Glomerular endothelial cell (primary cell): ENCODE results near the gene ADAM10. TPM values are rescaled to one million over a fixed set of nuclear protein-coding genes. Genes with fewer than 3 reads are reported as not detected.
"Not testable (repeated sequence)": the region's sequence is repeated elsewhere in the genome, so short reads cannot be mapped to it uniquely, and the experiment has no call there.

Source experiments
- DNase-seq: peaks from one replicate; pipeline ENCODE4 v3.0.0-alpha.2; 2011; ENCODE audit warnings: low read depth, low spot score; ENCODE audit errors: extremely low read depth
- total RNA-seq: library from RNA; depleted of rRNA; stranded (reverse); fragments of >200 nt; gene quantifications from 2 replicates; pipeline ENCODE4 v1.2.3, GENCODE V29; 2015

The ADAM10 gene
- total RNA-seq, 1 donor from 2014 or later = 183 TPM

DNA sequence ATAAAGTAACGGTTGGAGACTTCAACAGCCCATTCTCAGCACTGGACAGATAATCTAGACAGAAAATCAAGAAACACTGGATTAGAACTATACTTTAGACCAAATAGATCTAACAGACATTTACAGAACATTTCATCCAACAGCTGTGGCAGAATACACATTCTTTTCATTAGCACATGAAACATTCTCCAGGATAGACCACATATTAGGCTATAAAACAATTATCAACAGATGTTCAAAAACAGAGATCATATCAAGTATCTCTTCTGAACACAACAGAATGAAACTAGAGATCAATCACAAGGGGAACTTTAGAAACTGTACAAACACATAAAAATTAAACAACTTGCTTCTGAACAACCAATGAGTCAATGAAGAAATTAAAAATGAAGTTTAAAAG, 133.3 kb downstream of the ADAM10 start:
- no peak for DNase-seq

- no peak for DNase-seq
Observed at GRCh38 chr15:58611731-58612676, 137.5 kb downstream of the ADAM10 start.

- DNase-seq = no peak
Observed at GRCh38 chr15:58608711-58609110, 140.8 kb downstream of the ADAM10 start.

DNA sequence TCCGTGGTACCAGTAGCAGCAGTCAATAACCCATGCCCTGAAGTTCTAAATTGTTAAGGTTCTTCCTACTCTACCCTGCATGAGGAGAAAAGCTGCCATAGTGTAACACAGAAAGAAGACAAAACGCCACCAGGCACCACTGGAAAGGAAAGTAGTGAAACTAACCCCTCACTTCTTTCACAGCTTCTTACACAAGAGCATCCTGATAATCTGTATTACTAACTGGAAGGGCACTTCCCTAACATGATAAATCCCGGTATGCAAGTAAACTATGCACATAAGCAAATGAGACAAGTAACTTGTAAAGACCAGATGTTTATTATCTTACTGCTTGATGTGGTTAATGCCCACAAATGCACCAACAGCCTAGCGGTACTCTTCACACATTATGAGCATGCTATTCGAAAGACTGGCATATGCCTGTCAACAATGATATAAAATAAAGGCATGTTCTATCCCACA, 141.3 kb downstream of the ADAM10 start:
- no peak for DNase-seq

DNA sequence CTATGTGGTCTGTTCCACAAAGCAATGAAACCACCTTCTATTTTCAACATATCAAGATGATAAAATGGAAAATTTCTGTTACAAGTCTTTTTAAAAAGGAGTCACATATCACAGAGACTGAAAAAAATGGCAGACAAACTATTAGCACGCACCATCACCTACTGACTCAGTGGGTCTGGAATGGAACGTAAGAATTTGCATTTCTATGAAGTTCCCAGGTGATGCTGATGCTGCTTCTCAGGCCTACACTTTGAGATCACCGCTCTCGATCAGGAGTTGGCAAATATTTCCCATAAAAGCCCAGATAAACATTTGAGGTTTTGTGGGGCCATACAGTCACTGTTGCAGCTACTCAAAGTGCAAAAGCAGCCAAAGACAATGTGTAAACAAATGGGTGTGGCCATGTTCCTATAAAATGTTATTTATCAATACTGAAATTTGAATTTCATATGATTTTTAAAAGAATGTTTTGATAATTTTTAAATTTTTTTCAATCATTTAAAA, 142.9 kb downstream of the ADAM10 start:
- DNase-seq = no peak

- no peak for DNase-seq
Observed at GRCh38 chr15:58605931-58606530, 143.5 kb downstream of the ADAM10 start.

GRCh38 chr15:58604455-58604923, 145.0 kb downstream of the ADAM10 start:
- DNase-seq = no peak

GRCh38 chr15:58603927-58604326, 145.6 kb downstream of the ADAM10 start:
- DNase-seq = not testable (repeated sequence)

- no peak for DNase-seq
Observed at GRCh38 chr15:58602823-58603222, 146.7 kb downstream of the ADAM10 start.

DNA sequence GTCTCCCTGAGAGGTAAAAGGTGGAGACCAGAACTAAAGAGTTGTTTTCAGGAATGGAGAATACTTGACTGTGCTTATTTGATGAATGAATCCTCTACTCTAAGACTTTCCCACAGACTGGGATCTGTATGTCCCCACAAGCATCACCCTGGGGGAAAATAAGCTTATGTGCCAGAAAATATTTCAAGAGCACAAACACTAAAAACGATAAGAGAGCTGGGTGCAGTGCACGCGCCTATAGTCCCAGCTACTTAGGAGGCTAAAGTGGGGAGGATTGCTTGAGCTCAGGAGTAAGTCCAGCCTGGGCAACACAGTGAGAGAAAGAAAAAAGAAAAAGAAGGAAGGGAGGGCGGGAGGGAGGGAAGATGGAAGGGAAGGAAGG, 150.7 kb downstream of the ADAM10 start:
- no peak for DNase-seq

- no peak for DNase-seq
Observed at GRCh38 chr15:58597943-58598828, 151.3 kb downstream of the ADAM10 start.

GRCh38 chr15:58595516-58596263, 153.8 kb downstream of the ADAM10 start:
- no peak for DNase-seq

GRCh38 chr15:58594898-58595297, 154.6 kb downstream of the ADAM10 start:
- DNase-seq = no peak

DNA sequence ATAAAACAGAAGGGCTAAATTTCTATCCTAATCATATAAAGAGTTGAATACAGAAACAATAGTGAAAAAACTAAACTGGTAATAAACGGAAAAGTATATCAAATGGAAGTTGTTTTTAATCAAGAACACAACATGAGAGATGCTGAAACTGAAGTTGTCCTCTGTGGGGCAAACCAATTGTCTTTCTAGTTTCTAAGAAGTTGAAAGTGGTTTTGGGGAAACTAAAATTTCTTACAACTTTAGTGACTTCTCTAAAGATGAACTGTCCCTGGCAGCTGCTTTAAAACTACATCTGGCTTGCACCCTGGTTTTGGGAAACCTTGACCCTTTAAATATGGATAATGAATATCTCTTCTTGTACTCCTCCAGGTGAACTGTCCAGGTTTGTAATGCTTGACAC, 155.6 kb downstream of the ADAM10 start:
- DNase-seq = no peak

DNA sequence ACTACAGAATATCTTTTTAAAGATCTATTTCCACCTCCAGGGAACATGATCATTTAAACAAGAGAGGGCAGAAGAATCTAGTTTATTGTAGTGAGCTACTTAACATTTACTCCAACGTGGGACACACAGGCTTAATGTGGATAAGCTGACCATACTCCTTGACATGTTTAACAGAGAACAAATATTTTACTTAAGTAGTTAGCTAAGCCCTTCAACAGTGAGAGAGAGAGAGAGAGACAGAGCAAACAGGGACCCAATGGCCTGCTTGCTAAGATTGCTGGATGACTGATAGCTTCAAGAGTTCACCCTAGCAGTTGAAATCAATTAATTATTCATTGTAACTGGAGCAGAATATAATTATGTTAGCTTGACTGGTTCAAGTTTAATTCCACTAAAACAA, 158.6 kb downstream of the ADAM10 start:
- no peak for DNase-seq

DNA sequence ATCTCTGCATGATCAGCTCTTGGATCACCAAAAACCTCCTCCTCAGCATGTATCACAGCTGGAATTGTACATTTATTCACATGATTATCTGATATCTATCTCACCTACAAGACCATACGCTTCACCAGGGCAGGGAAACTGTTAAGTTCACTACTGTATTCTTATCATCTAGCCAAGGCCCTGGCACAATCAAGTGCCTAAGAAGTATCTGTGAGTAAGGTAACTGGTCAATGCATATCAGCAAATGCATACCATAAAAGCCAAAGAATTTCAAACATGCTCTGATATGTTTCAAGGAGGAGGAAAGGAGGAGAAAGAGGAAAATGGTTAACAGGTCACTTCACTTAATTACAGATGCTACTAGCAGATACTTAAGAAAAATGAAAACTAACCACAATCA, 159.3 kb downstream of the ADAM10 start:
- no peak for DNase-seq

GRCh38 chr15:58589047-58589446, 160.5 kb downstream of the ADAM10 start:
- no peak for DNase-seq

- no peak for DNase-seq
Observed at GRCh38 chr15:58588096-58588495, 161.4 kb downstream of the ADAM10 start.

GRCh38 chr15:58587486-58587885, 162.0 kb downstream of the ADAM10 start:
- no peak for DNase-seq
